MCF 10A (cell line): ENCODE results near the gene IFRD2. TPM values are rescaled to one million over a fixed set of nuclear protein-coding genes. Genes with fewer than 3 reads are reported as not detected.
"Not testable (repeated sequence)": the region's sequence is repeated elsewhere in the genome, so short reads cannot be mapped to it uniquely, and the experiment has no call there.

Experiments
- BruUV-seq: library from RNA; stranded (reverse); fragments of 400-500 nt; replicated peaks from 2 replicates; lab custom pipeline; 2021; lab: Mats Ljungman, UMichigan
- CTCF ChIA-PET: fragments of 300-600 bp; sonication (Branson Sonifier 250); formaldehyde crosslinking; extraction: SDS; loops from one replicate; lab custom pipeline; 2021; ENCODE audit warnings: antibody characterized with exemption, inconsistent platforms; lab: Yijun Ruan, JAX
- POLR2A ChIA-PET: fragments of 300-600, 350-650 bp; sonication (Branson Sonifier 250); formaldehyde crosslinking; extraction: SDS; loops from one replicate; lab custom pipeline; 2020; ENCODE audit warnings: antibody characterized with exemption, inconsistent platforms; lab: Yijun Ruan, JAX
- DNase-seq: peaks from one replicate; pipeline ENCODE4 v3.0.0-alpha.2; 2018; ENCODE audit not compliant: unreplicated experiment
- H3K27ac Mint-ChIP-seq: one replicate; pipeline ENCODE4 v1.8.0; 2022; ENCODE audit warnings: mild to moderate bottlenecking, low read depth, mixed read lengths; ENCODE audit not compliant: unreplicated experiment
- H3K27me3 Mint-ChIP-seq: one replicate; pipeline ENCODE4 v1.8.0; 2022; ENCODE audit warnings: mixed read lengths; ENCODE audit not compliant: insufficient read depth, unreplicated experiment
- H3K36me3 Mint-ChIP-seq: one replicate; pipeline ENCODE4 v1.8.0; 2022; ENCODE audit warnings: mild to moderate bottlenecking, moderate library complexity, mixed read lengths; ENCODE audit not compliant: insufficient read depth, unreplicated experiment
- H3K4me1 Mint-ChIP-seq: one replicate; pipeline ENCODE4 v1.8.0; 2022; ENCODE audit warnings: mixed read lengths; ENCODE audit not compliant: insufficient read depth, unreplicated experiment
- H3K4me3 Mint-ChIP-seq: one replicate; pipeline ENCODE4 v1.8.0; 2022; ENCODE audit warnings: mild to moderate bottlenecking, moderate library complexity, mixed read lengths; ENCODE audit not compliant: unreplicated experiment
- H3K9me3 Mint-ChIP-seq: one replicate; pipeline ENCODE4 v1.8.0; 2022; ENCODE audit warnings: mixed read lengths; ENCODE audit not compliant: unreplicated experiment
- CTCF ChIP-seq: fragments of 200-600 bp; IDR thresholded peaks from one replicate; pipeline ENCODE4 v1.8.0; 2022; ENCODE audit warnings: antibody characterized with exemption, mild to moderate bottlenecking; ENCODE audit not compliant: unreplicated experiment
- intact Hi-C: fragments of 100-400 bp; cut with micrococcal nuclease; formaldehyde crosslinking; loops from 2 replicates; pipeline ENCODE4 v1.14.1; 2022
- total RNA-seq: library from RNA; stranded (reverse); gene quantifications from 2 replicates; pipeline ENCODE4 v1.2.3, GENCODE V29; 2022

Gene IFRD2
- total RNA-seq, 1 experiment from 2014 or later = 182 TPM

GRCh38 chr3:50273689-50274065 is 18.6 kb downstream of the IFRD2 start:
- no peak overlapping the region for H3K27ac Mint-ChIP-seq
- ChIA-PET POLR2A (no interaction called here), CTCF (interaction anchor here (0.5 to 3.1 kb wide), 10 partner anchors 10 to 153 kb away, joined by 3 to 20 read pairs (median 5); no protein-coding TSS in a partner anchor)
- no peaks in the 10 kb centered on the region for H3K9me3 Mint-ChIP-seq
- peaks cover 37% of the 10 kb centered on the region for H3K4me1 Mint-ChIP-seq
- H3K36me3 Mint-ChIP-seq = peaks cover 19% of the 10 kb centered on the region
- no peak for TF ChIP-seq CTCF
- no peak overlapping the region for H3K4me3 Mint-ChIP-seq
- no peak for DNase-seq
- H3K27me3 Mint-ChIP-seq = no peaks in the 10 kb centered on the region
- intact Hi-C loops = loop anchor here (1.0 to 5.0 kb wide), 6 partner anchors 13 to 151 kb away; no protein-coding TSS in a partner anchor
- no TSS peak for BruUV-seq

- CTCF ChIA-PET = interaction anchor here (0.5 to 5.0 kb wide), 20 partner anchors 11 to 847 kb away, joined by 3 to 50 read pairs (median 6); partner anchors contain the start of gene GNAT1
- Mint-ChIP-seq H3K27me3 (no peaks in the 10 kb centered on the region), H3K36me3 (peaks cover 18% of the 10 kb centered on the region), H3K4me3 (peak overlapping the region; percentile 45), H3K27ac (no peak overlapping the region), H3K9me3 (no peaks in the 10 kb centered on the region), H3K4me1 (peaks cover 42% of the 10 kb centered on the region)
- intact Hi-C loops = loop anchor here (1.0 to 5.0 kb wide), 5 partner anchors 13 to 151 kb away; no protein-coding TSS in a partner anchor
- BruUV-seq = no TSS peak
- POLR2A ChIA-PET = no interaction called here
- peak; percentile 85 for DNase-seq
- peak; percentile 94 for TF ChIP-seq CTCF
Observed at GRCh38 chr3:50272911-50273688, 19.1 kb downstream of the IFRD2 start.

GRCh38 chr3:50272538-50272910 is 19.7 kb downstream of the IFRD2 start:
- H3K9me3 Mint-ChIP-seq, BruUV-seq, H3K27me3 Mint-ChIP-seq, H3K27ac Mint-ChIP-seq, H3K4me3 Mint-ChIP-seq, DNase-seq: not testable (repeated sequence)
- intact Hi-C loops = loop anchor here (5.0 kb wide), 1 partner anchor 150 kb away; no protein-coding TSS in a partner anchor
- peaks cover 13% of the 10 kb centered on the region for H3K36me3 Mint-ChIP-seq
- H3K4me1 Mint-ChIP-seq = peaks cover 48% of the 10 kb centered on the region
- CTCF ChIA-PET = interaction anchor here (0.6 to 5.0 kb wide), 18 partner anchors 12 to 1224 kb away, joined by 3 to 50 read pairs (median 6); partner anchors contain the start of gene GNAT1
- POLR2A ChIA-PET = interaction anchor here (1.9 to 3.9 kb wide), 2 partner anchors 12 to 37 kb away, joined by 5 to 16 read pairs; partner anchors contain the start of gene GNAI2

GRCh38 chr3:50271314-50271936 is 20.8 kb downstream of the IFRD2 start:
- ChIA-PET CTCF (interaction anchor here (0.6 to 5.0 kb wide), 16 partner anchors 11 to 149 kb away, joined by 3 to 50 read pairs (median 6); partner anchors contain the start of gene GNAT1), POLR2A (interaction anchor here (0.6 to 3.9 kb wide), 7 partner anchors 11 to 345 kb away, joined by 3 to 16 read pairs (median 3); partner anchors contain the start of gene GNAI2)
- BruUV-seq = no TSS peak
- Mint-ChIP-seq H3K36me3 (peaks cover 13% of the 10 kb centered on the region), H3K9me3 (no peaks in the 10 kb centered on the region), H3K4me3 (no peak overlapping the region), H3K27ac (no peak overlapping the region), H3K27me3 (no peaks in the 10 kb centered on the region), H3K4me1 (peaks cover 48% of the 10 kb centered on the region)
- no peak for TF ChIP-seq CTCF
- DNase-seq = no peak
- intact Hi-C loops = loop anchor here (5.0 kb wide), 1 partner anchor 149 kb away; no protein-coding TSS in a partner anchor
